ENCODE data around the gene BBS1. TPM values are rescaled to one million over a fixed set of nuclear protein-coding genes. Genes with fewer than 3 reads are reported as not detected.

The BBS1 gene
- total RNA-seq, 1 donor from 2014 or later = 53.8 TPM

DNA sequence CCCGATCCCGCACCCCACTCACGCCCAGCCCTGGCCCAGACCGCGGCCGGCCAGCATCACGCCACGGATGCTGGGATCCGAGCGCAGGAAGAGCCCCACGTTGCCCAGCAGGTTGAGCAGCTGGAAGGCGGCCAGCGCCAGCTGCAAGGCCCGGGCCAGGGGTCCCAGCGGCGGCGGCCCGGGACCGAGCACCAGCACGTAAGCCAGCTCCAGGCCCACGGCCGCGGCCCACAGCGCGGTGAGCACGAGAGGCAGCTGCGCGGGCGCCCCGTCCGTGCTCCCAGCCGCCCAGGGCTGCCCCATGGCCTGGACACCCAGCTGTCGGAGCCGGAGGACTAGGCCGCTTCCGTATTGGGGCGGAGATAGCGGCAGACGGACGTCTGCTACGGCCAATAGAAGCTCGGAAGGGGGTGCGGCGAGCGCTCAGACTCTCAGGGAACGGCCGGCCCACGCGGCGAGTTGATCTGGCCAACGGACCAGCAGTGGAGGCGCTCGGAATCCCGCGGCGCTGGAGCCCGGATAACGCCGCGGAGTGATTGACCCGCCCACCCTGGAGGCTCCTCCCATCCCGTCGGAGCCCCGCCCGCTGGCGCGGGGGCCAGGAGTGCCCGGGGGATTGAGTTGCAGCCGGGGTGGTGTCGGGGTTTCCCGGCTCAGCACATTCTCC lies 35.4 kb downstream of the BBS1 start, which contains the start of gene ZDHHC24:
ZDHHC24 (minus strand) TSS at position 348 of the 667 bp plus-strand sequence; CDS start at position 303, 45 bp downstream.
- intact Hi-C loops (cut with DNase I) = no loop called here
- H3K27me3 ChIP-seq = no peaks in the 10 kb centered on the region
- DNase-seq (ENCODE audit: extremely low spot score in 2 of 2) = peak in 1 of 2 donors; percentile 94
- peaks cover 0 to 9% of the 10 kb centered on the region in 2 donors for H3K36me3 ChIP-seq
- H3K9me3 ChIP-seq = no peaks in the 10 kb centered on the region
- peak within 1 kb of the TSS; percentile 57 for H3K27ac ChIP-seq
- peak within 1 kb of the TSS; percentile 80 to 88 for H3K4me3 ChIP-seq
- TF ChIP-seq POLR2A (IDR thresholded peaks at IDR 0.05) (no peak), POLR2AphosphoS5 (IDR thresholded peaks at IDR 0.05; ENCODE audit: insufficient read depth in 1 of 2, low read depth in 1 of 2) (peak; percentile 77 to 80)
- TF ChIP-seq, protein P1, sequence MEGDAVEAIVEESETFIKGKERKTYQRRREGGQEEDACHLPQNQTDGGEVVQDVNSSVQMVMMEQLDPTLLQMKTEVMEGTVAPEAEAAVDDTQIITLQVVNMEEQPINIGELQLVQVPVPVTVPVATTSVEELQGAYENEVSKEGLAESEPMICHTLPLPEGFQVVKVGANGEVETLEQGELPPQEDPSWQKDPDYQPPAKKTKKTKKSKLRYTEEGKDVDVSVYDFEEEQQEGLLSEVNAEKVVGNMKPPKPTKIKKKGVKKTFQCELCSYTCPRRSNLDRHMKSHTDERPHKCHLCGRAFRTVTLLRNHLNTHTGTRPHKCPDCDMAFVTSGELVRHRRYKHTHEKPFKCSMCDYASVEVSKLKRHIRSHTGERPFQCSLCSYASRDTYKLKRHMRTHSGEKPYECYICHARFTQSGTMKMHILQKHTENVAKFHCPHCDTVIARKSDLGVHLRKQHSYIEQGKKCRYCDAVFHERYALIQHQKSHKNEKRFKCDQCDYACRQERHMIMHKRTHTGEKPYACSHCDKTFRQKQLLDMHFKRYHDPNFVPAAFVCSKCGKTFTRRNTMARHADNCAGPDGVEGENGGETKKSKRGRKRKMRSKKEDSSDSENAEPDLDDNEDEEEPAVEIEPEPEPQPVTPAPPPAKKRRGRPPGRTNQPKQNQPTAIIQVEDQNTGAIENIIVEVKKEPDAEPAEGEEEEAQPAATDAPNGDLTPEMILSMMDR (IDR thresholded peaks at IDR 0.05) = peak in 1 of 3 experiments; percentile 4
- H3K4me1 ChIP-seq = peaks cover 42% of the 10 kb centered on the region

DNA sequence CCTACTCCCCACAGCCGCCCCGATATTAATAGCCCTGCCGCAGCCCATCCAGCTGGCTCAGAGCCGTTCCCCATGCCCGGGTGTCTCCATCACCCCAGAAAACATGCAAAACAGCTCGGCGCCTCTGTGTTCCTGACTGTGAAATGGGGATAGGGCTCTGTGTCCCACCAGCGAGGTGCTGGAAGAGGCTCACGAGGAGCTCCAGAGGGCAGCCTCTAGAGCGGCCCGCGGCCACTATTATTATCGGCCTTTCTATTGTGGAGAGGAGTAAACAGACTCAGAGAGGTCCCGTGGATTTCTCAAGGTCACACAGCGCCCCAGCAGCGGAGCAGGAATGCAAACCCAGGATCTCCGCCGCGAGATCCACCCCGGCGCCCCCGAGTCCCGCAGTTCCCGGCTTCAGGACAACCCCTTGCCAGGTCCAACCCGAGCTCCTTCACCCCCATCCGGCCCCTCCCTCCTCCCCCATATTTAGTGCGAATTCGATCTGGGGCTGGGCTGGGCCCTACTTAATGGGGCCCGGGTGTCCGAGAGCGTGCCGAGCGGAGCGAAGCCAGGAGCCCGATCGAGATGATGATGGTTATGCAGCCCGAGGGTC lies 36.0 kb downstream of the BBS1 start, which contains the start of gene ACTN3:
ACTN3 (plus strand) TSS at position 536 of the 598 bp plus-strand sequence; CDS start at position 571, 35 bp downstream.
- Histone ChIP-seq H3K36me3 (peaks cover 0 to 5% of the 10 kb centered on the region in 2 donors), H3K4me3 (peak within 1 kb of the TSS; percentile 80 to 88), H3K4me1 (peaks cover 42% of the 10 kb centered on the region), H3K27ac (peak within 1 kb of the TSS; percentile 57), H3K27me3 (no peaks in the 10 kb centered on the region), H3K9me3 (no peaks in the 10 kb centered on the region)
- no peak for DNase-seq (ENCODE audit: extremely low spot score in 2 of 2)
- TF ChIP-seq, protein P1 (IDR thresholded peaks at IDR 0.05) = no peak
- peak in 1 of 2 donors; percentile 10 for TF ChIP-seq POLR2AphosphoS5 (IDR thresholded peaks at IDR 0.05; ENCODE audit: insufficient read depth in 1 of 2, low read depth in 1 of 2)
- no peak for TF ChIP-seq POLR2A (IDR thresholded peaks at IDR 0.05)
- intact Hi-C loops (cut with DNase I) = no loop called here

DNA sequence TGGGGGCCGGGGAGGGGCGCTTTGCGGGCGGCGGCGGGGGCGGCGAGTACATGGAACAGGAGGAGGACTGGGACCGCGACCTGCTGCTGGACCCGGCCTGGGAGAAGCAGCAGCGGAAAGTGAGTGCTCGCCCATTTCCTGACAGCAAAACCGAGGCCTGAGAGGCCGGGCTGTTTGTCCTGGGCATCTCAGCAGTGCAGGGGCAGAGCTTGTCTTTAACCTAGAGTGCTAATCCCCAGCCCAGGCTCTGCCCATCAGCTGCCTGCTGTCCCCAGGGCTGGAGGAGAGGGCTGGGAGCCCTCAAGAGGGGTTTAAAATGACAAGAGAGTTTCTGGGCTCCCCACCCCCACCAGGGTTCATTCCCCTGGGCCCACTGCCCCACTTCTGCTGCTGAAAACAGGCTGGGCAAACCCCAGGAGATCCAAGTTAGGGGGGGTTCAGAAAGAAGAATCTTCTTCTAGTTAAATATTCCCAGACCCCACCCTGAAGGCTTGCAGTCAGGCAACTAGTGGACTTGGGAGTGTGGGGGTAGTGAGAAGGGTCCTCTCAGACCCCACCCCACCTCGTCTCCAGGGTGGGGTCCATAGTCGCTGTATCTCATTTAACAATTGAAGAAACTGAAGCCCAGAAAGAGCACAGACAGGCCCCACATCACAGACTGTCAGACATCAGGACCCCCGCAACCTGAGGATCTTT lies 36.7 kb downstream of the BBS1 start:
- DNase-seq (ENCODE audit: extremely low spot score in 2 of 2) = no peak
- no peaks in the 10 kb centered on the region for H3K27me3 ChIP-seq
- peak overlapping the region; percentile 80 to 88 for H3K4me3 ChIP-seq
- no peaks in the 10 kb centered on the region for H3K9me3 ChIP-seq
- TF ChIP-seq POLR2A (IDR thresholded peaks at IDR 0.05) (no peak), POLR2AphosphoS5 (IDR thresholded peaks at IDR 0.05; ENCODE audit: insufficient read depth in 1 of 2, low read depth in 1 of 2) (no peak)
- TF ChIP-seq, protein P1 (IDR thresholded peaks at IDR 0.05) = no peak
- intact Hi-C loops (cut with DNase I) = no loop called here
- H3K27ac ChIP-seq = no peak overlapping the region
- no peaks in the 10 kb centered on the region for H3K36me3 ChIP-seq
- H3K4me1 ChIP-seq = peaks cover 42% of the 10 kb centered on the region

DNA sequence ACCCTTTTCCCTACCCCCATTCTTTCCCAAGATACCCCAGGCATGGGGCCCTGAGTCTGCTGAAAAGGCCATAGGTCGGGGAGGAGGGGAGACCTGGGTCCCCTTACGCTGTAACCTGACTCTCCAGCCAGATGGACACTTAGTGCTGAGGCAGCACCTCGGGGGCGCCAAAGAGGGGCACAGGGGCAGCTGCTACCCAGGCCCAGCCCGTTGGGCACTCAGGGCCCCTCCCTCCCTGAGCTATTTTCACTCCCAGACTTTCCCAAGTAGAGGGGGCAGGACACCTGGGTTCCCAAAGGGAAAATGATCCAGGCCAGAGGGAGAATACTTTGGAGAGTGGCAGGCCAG lies 37.2 kb downstream of the BBS1 start:
- no peaks in the 10 kb centered on the region for H3K27me3 ChIP-seq
- DNase-seq (ENCODE audit: extremely low spot score in 2 of 2) = no peak
- H3K9me3 ChIP-seq = no peaks in the 10 kb centered on the region
- no peaks in the 10 kb centered on the region for H3K36me3 ChIP-seq
- peaks cover 37% of the 10 kb centered on the region for H3K4me1 ChIP-seq
- TF ChIP-seq, protein P1 (IDR thresholded peaks at IDR 0.05) = no peak
- no peak for TF ChIP-seq POLR2AphosphoS5 (IDR thresholded peaks at IDR 0.05; ENCODE audit: insufficient read depth in 1 of 2, low read depth in 1 of 2)
- no peak for TF ChIP-seq POLR2A (IDR thresholded peaks at IDR 0.05)
- intact Hi-C loops (cut with DNase I) = no loop called here
- H3K27ac ChIP-seq = no peak overlapping the region
- H3K4me3 ChIP-seq = no peak overlapping the region

All from vagina (tissue), 2 donors.